K562 (cell line): ENCODE results near the gene PKP1. TPM values are rescaled to one million over a fixed set of nuclear protein-coding genes. Genes with fewer than 3 reads are reported as not detected.

ENCODE experiments used
- ATAC-seq: fragments of 200-7000 bp; cut with Tn5 transposase; 3 replicates; pipeline ENCODE4 v1.9.1; 2020; ENCODE audit warnings: moderate library complexity
- BruUV-seq: library from RNA; stranded (reverse); fragments of 400-500 nt; replicated peaks from 2 replicates; lab custom pipeline; 2021; lab: Mats Ljungman, UMichigan
- CTCF ChIA-PET: fragments of 300-600 bp; formaldehyde crosslinking; extraction: SDS; loops from one replicate; lab custom pipeline; 2021; ENCODE audit warnings: low intra/inter-chr PET ratio; lab: Yijun Ruan, JAX
- POLR2A ChIA-PET: fragments of 300-600, 350-650 bp; sonication (Branson Sonifier 250); formaldehyde crosslinking; extraction: SDS; loops from one replicate; lab custom pipeline; 2021; ENCODE audit warnings: antibody characterized with exemption, inconsistent platforms; lab: Yijun Ruan, JAX
- DNase-seq, 4 experiments: peaks; one replicate each; pipeline versions ENCODE4 v3.0.0 to v3.0.0-alpha.2; 2011 to 2018; ENCODE audit warnings: low spot score in 3 of 4, mixed read lengths in 3 of 4; ENCODE audit errors: extremely low read depth in 1 of 4
- FAIRE-seq: peaks from 2 replicates; lab custom pipeline; 2011; peaks lifted over from hg19 to GRCh38; lab: Jason Lieb, UNC
- H2AFZ ChIP-seq: 2 replicates; pipeline ENCODE4 v1.6.0; 2011; ENCODE audit warnings: low read depth, low read length, control low read depth, inconsistent platforms
- H3K27ac ChIP-seq: fragments of 200-600 bp; 3 replicates; pipeline ENCODE4 v1.8.0; 2011; ENCODE audit warnings: low read depth, mild to moderate bottlenecking, control low read depth, inconsistent platforms, low read length, moderate library complexity, mixed read lengths; ENCODE audit errors: extremely low read depth
- H3K27me3 ChIP-seq, 2 experiments: fragments of 300-600 bp in 1 of 2; 2 replicates in 1 of 2; 3 replicates in 1 of 2; pipeline versions ENCODE4 v1.6.0 to v1.8.0; 2011; ENCODE audit warnings: inconsistent platforms in 2 of 2, low read length in 2 of 2, mild to moderate bottlenecking in 1 of 2, mixed read lengths in 1 of 2, moderate library complexity in 1 of 2; ENCODE audit not compliant: control insufficient read depth in 2 of 2, insufficient read depth in 2 of 2
- H3K36me3 ChIP-seq: fragments of 300-600 bp; 3 replicates; pipeline ENCODE4 v1.8.0; 2011; ENCODE audit warnings: mild to moderate bottlenecking, low read length, inconsistent platforms; ENCODE audit not compliant: control insufficient read depth, insufficient read depth
- H3K4me1 ChIP-seq, 2 experiments: fragments of 200-600 bp in 1 of 2; replicated peaks in 1 of 2; 2 replicates in 1 of 2; 3 replicates in 1 of 2; pipeline versions ENCODE4 v1.5.1 to v1.8.0; 2011; ENCODE audit warnings: inconsistent platforms in 2 of 2, low read length in 2 of 2, mild to moderate bottlenecking in 1 of 2, mixed read lengths in 1 of 2, moderate library complexity in 1 of 2; ENCODE audit not compliant: control insufficient read depth in 2 of 2, insufficient read depth in 2 of 2
- H3K4me2 ChIP-seq: 2 replicates; pipeline ENCODE4 v1.6.1; 2011; ENCODE audit warnings: low read length, control low read depth, inconsistent platforms, mixed read lengths; ENCODE audit not compliant: insufficient read depth
- H3K4me3 ChIP-seq: fragments of 200-600 bp; sonication (generic), shearing (Covaris generic); 2 replicates; pipeline ENCODE4 v1.5.1; 2016; ENCODE audit warnings: control low read depth, inconsistent platforms
- H3K79me2 ChIP-seq: fragments of 200-600 bp; 3 replicates; pipeline ENCODE4 v1.8.0; 2011; ENCODE audit warnings: low read length, inconsistent platforms; ENCODE audit not compliant: control insufficient read depth, insufficient read depth
- H3K9ac ChIP-seq, 2 experiments: 2 replicates each; pipeline versions ENCODE4 v1.6.0 to v1.6.1; 2011; ENCODE audit warnings: low read depth in 2 of 2, low read length in 2 of 2, control low read depth in 1 of 2, inconsistent platforms in 1 of 2, mild to moderate bottlenecking in 1 of 2, mixed read lengths in 1 of 2; ENCODE audit not compliant: insufficient read depth in 1 of 2
- H3K9me1 ChIP-seq: one replicate; pipeline ENCODE4 v1.6.0; 2011; ENCODE audit warnings: inconsistent platforms, mild to moderate bottlenecking, low read length, moderate library complexity; ENCODE audit not compliant: control insufficient read depth, insufficient read depth
- H3K9me3 ChIP-seq: replicated peaks from 2 replicates; pipeline ENCODE4 v1.5.1; 2011; ENCODE audit warnings: low read depth, low read length, inconsistent platforms; ENCODE audit not compliant: control insufficient read depth, insufficient read depth
- H4K20me1 ChIP-seq: replicated peaks from 2 replicates; pipeline ENCODE4 v1.6.1; 2011; ENCODE audit warnings: low read length, inconsistent platforms, mixed read lengths; ENCODE audit not compliant: control insufficient read depth, insufficient read depth
- CTCF ChIP-seq, 3 experiments: IDR thresholded peaks in 2 of 3; conservative IDR thresholded peaks in 1 of 3; 2 replicates each; pipeline ENCODE4 v1.5.1; 2011 to 2012; ENCODE audit warnings: low read length in 3 of 3, mild to moderate bottlenecking in 3 of 3, control low read depth in 2 of 3, improper control_type of control experiment in 1 of 3, inconsistent platforms in 1 of 3, low read depth in 1 of 3, mixed read lengths in 1 of 3, moderate library complexity in 1 of 3; ENCODE audit not compliant: insufficient read depth in 2 of 3
- TEAD4 ChIP-seq, 2 experiments: sonication (generic) in 1 of 2; formaldehyde crosslinking in 1 of 2; IDR thresholded peaks; 2 replicates each; pipeline versions ENCODE4 v1.6.1 to v1.8.0; 2012 to 2022; ENCODE audit warnings: borderline replicate concordance in 1 of 2, inconsistent platforms in 1 of 2, low read length in 1 of 2, mild to moderate bottlenecking in 1 of 2, missing genetic modification reagents in 1 of 2
- XRCC5 ChIP-seq: fragments of 200-400 bp; formaldehyde crosslinking; IDR thresholded peaks from 2 replicates; pipeline ENCODE4 v1.6.1; 2017; ENCODE audit warnings: low read depth, mild to moderate bottlenecking, low read length
- ZFP36 ChIP-seq: fragments of 150-350 bp; IDR thresholded peaks from 2 replicates; pipeline ENCODE4 v1.6.1; 2018; ENCODE audit warnings: low read length, low read depth; ENCODE audit not compliant: partially characterized antibody
- WGBS: fragments of 100-300 bp; shearing (Covaris generic); methylation state at CpG from one replicate; pipeline ENCODE4 v1.1.6; 2016; ENCODE audit warnings: low coverage, mixed read lengths; ENCODE audit not compliant: insufficient coverage; ENCODE audit errors: missing lambda C conversion rate; 5-methylcytosine and 5-hydroxymethylcytosine counted together
- in situ Hi-C: fragments of 300-500 bp; cut with MboI; formaldehyde crosslinking; loops from 4 replicates; pipeline ENCODE4 v1.15.0; 2018; ENCODE audit warnings: inconsistent platforms, mixed read lengths
- intact Hi-C: fragments of 100-400 bp; cut with micrococcal nuclease; formaldehyde crosslinking; loops from 2 replicates; pipeline ENCODE4 v1.14.2; 2022
- polyA plus RNA-seq, 8 experiments: library from polyadenylated mRNA; depleted of rRNA in 4 of 8; stranded (reverse) in 5 of 8; unstranded in 3 of 8; fragments of >200 nt; fragmentation: Nextera tagmentation in 2 of 8; fragmentation: Illumina TruSeq in 1 of 8; extraction: Ambion mirVana in 2 of 8; extraction: Trizol in 1 of 8; gene quantifications; 2 replicates each; pipeline versions ENCODE4 v1.2.1 to v1.2.3, GENCODE V29; 2011 to 2014; ENCODE audit warnings: inconsistent platforms in 1 of 8, missing spikeins in 1 of 8
- total RNA-seq, 7 experiments: library from RNA; depleted of rRNA in 6 of 7; stranded (reverse); fragments of >200 nt in 6 of 7; fragmentation: Illumina TruSeq in 2 of 7; extraction: Trizol in 2 of 7; gene quantifications; 2 replicates each; pipeline versions ENCODE4 v1.2.1 to v1.2.3, GENCODE V29; 2011 to 2021; ENCODE audit warnings: low replicate concordance in 1 of 7
- TF ChIP-seq, protein P1 (sequence below): fragments of 450-650 bp; formaldehyde crosslinking; conservative IDR thresholded peaks from 2 replicates; pipeline ENCODE4 v1.4.0; 2022; ENCODE audit warnings: mild to moderate bottlenecking, missing genetic modification characterization

The PKP1 gene
- total and polyA plus RNA-seq, 9 of the 15 experiments (the other 6 are each of a cell fraction or from before 2014, with no cell fraction given), result not detected

- Histone ChIP-seq H3K4me2 (no peak overlapping the region), H3K9me1 (no peaks in the 10 kb centered on the region), H3K27ac (no peak overlapping the region), H3K9ac (no peak overlapping the region), H3K27me3 (peaks cover 0 to 44% of the 10 kb centered on the region in 2 experiments; a peak in 2 of 5 replicates), H3K9me3 (no peaks in the 10 kb centered on the region), H3K36me3 (no peaks in the 10 kb centered on the region), H4K20me1 (peaks cover 19% of the 10 kb centered on the region), H3K79me2 (no peaks in the 10 kb centered on the region), H2AFZ (no peak overlapping the region), H3K4me1 (no peaks in the 10 kb centered on the region), H3K4me3 (no peak overlapping the region)
- ChIA-PET CTCF (interaction anchor here (0.7 to 1.7 kb wide), 4 partner anchors 14 to 165 kb away, joined by 3 to 7 read pairs (median 5); no protein-coding TSS in a partner anchor), POLR2A (interaction anchor here (0.6 to 1.9 kb wide), 9 partner anchors 17 to 211 kb away, joined by 3 to 6 read pairs (median 3); no protein-coding TSS in a partner anchor)
- TF ChIP-seq TEAD4 (IDR thresholded peaks at IDR 0.05; ENCODE audit: low read length), result no peak
- TF ChIP-seq TEAD4 (CRISPR knock-in tag; IDR thresholded peaks at IDR 0.05; ENCODE audit: borderline replicate concordance), result no peak
- TF ChIP-seq ZFP36, result peak; percentile 12
- DNase-seq, result no peak
- FAIRE-seq, result no peak
- in situ Hi-C loops (no loop called here), intact Hi-C loops (loop anchor here (1.0 to 5.0 kb wide), 2 partner anchors 61 to 95 kb away; no protein-coding TSS in a partner anchor)
- BruUV-seq, result no TSS peak
- no peak for ATAC-seq
- under 1% methylated on average over 7 of the region's 7 CpGs for WGBS
These were observed 64.3 kb downstream of the PKP1 start for GRCh38 chr1:201347498-201348210.

DNA sequence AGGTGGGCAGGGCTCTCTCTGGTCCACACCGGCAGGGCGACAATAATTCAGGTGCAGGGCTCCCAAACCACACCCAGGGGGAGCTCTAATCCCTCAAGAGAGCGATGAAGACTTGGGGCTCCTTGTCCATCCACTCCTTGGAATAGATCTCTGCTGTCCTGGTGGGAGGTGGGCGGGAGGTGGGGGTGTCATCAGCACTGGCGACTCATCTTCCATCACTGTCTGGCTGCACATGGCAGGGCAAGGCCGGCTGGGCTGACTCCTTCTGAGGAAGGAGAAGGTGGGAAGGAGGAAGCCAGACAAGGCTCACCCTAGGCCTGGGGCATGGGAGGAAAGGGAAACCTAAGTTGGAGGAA lies 64.9 kb downstream of the PKP1 start:
- Histone ChIP-seq H3K4me1 (no peaks in the 10 kb centered on the region), H2AFZ (no peak overlapping the region), H3K9me3 (no peaks in the 10 kb centered on the region), H3K9me1 (no peaks in the 10 kb centered on the region), H3K36me3 (no peaks in the 10 kb centered on the region), H3K4me3 (no peak overlapping the region), H3K27me3 (peaks cover 0 to 44% of the 10 kb centered on the region in 2 experiments; a peak in 2 of 5 replicates), H4K20me1 (peaks cover 19% of the 10 kb centered on the region), H3K4me2 (no peak overlapping the region), H3K79me2 (no peaks in the 10 kb centered on the region), H3K27ac (no peak overlapping the region), H3K9ac (no peak overlapping the region)
- ATAC-seq (peak; percentile 96), DNase-seq (peak; percentile 69 to 81 (median 73)), FAIRE-seq (peak; percentile 68)
- intact Hi-C loops (loop anchor here (1.0 to 5.0 kb wide), 2 partner anchors 60 to 96 kb away; no protein-coding TSS in a partner anchor), in situ Hi-C loops (no loop called here)
- no TSS peak for BruUV-seq
- ChIA-PET POLR2A (interaction anchor here (0.6 to 1.9 kb wide), 8 partner anchors 14 to 109 kb away, joined by 3 to 6 read pairs (median 3); no protein-coding TSS in a partner anchor), CTCF (interaction anchor here (0.6 to 1.7 kb wide), 5 partner anchors 13 to 165 kb away, joined by 3 to 7 read pairs (median 4); no protein-coding TSS in a partner anchor)
- WGBS, result under 1% methylated on average over 6 of the region's 6 CpGs
- TF ChIP-seq XRCC5 (0 out of 2 replicates have a peak, but pooled peaks have one; percentile 48), CTCF (IDR thresholded peaks at IDR 0.05 in 2 of 3, conservative IDR thresholded peaks at IDR 0.05 in 1 of 3; ENCODE audit: insufficient read depth in 2 of 3, low read depth in 1 of 3, low read length in 3 of 3) (peak; percentile 81 to 87 (median 83))
- TF ChIP-seq, protein P1, sequence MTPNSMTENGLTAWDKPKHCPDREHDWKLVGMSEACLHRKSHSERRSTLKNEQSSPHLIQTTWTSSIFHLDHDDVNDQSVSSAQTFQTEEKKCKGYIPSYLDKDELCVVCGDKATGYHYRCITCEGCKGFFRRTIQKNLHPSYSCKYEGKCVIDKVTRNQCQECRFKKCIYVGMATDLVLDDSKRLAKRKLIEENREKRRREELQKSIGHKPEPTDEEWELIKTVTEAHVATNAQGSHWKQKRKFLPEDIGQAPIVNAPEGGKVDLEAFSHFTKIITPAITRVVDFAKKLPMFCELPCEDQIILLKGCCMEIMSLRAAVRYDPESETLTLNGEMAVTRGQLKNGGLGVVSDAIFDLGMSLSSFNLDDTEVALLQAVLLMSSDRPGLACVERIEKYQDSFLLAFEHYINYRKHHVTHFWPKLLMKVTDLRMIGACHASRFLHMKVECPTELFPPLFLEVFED, result 0 out of 2 replicates have a peak, but pooled peaks have one; percentile 14
